ENCODE results near the gene GPR162. TPM values are rescaled to one million over a fixed set of nuclear protein-coding genes. Genes with fewer than 3 reads are reported as not detected.

GPR162 gene
- total RNA-seq, 1 experiment from 2014 or later = 2.3 TPM

DNA sequence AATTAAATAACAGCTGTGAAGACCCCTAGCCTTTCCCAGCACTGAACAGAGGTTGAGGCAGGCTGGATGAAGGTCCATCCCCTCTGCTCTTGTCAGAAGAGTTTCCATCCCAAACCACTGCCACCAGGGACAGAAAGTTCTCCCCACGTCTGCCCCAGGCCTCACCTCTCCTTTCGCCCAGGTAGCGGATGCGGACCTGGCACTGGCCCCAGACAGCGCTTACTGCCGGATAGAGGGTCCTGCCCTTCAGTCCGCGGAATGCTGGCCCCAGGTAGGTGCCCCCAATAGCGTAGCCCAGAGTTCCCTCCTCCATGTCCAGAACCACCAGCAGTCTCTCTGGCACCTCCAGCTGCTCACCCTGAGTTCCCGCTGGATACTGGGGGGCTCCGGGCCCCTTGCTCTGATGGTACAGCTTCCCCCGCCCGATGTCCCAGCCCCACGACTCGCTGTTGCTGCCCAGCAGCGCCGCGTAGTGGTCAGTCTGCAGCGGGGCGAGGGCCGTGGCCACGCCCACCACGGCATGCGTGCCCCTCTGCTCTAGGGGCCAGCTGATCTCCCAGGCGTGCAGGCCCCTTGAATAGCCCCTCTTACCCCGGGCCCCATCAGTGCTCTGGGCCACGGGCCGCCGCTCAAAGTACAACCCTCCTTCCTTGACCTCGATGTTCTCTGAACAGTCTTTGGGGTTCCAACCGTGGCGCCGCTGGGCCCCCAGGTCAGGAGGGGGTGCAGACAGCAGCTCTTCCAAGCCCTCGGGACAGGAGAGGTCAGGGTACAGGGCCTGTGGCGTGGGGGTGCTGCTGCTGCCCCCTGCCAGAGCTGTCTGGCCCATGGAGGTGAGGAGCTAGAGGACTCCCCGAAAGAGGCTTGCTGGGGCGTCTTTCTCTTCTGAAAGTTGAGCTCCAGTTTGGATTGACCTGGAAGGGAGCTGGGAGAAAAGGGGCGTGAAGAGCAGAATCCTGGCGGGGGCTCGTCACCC, 50.7 kb downstream of the GPR162 start:
- DNase-seq (ENCODE audit: low read depth, low spot score) (peak; percentile 49), ATAC-seq (peak; percentile 52)
- peak overlapping the region; percentile 86 for H3K9ac ChIP-seq (ENCODE audit: low read length)
- peak overlapping the region; percentile 96 for H3K27ac ChIP-seq (ENCODE audit: low read depth, low read length)
- ChIA-PET POLR2A (interaction anchor here (1.1 to 10.9 kb wide), 12 partner anchors 9 to 149 kb away, joined by 3 to 186 read pairs (median 8); partner anchors contain the start of genes C12orf57, CDCA3, COPS7A and RNU7-1), CTCF (interaction anchor here (0.6 to 4.1 kb wide), 29 partner anchors 9 to 317 kb away, joined by 3 to 30 read pairs (median 5); partner anchors contain the start of genes C12orf57, C1RL, C1S and CDCA3), RAD21 (ENCODE audit: low non-redundant PET in 1 of 2, low total read pairs in 2 of 2, uncharacterized antibody in 2 of 2, unreplicated experiment in 2 of 2) (interaction anchor here (0.9 to 1.3 kb wide), 4 partner anchors 19 to 53 kb away, joined by 3 to 5 read pairs (median 4); partner anchors contain the start of gene USP5 (in 1 of the 2))
- peaks cover 23 to 50% of the 10 kb centered on the region in 2 experiments for H3K4me1 ChIP-seq (ENCODE audit: control insufficient read depth in 1 of 2, insufficient read depth in 2 of 2, low read length in 2 of 2)
- H3K4me3 ChIP-seq (replicated peaks in 1 of 2; ENCODE audit: low read depth in 1 of 2, low read length in 2 of 2) = peak overlapping the region; percentile 73 to 92
- TF ChIP-seq CEBPB (IDR thresholded peaks at IDR 0.05; ENCODE audit: low read depth) = no peak
- TF ChIP-seq RAD21 (IDR thresholded peaks at IDR 0.05; ENCODE audit: low read depth) = no peak
- no peak for TF ChIP-seq SIN3A (IDR thresholded peaks at IDR 0.05; ENCODE audit: low read depth)
- peak; percentile 56 for TF ChIP-seq POLR2AphosphoS5 (IDR thresholded peaks at IDR 0.05; ENCODE audit: low read depth, low read length)
- TF ChIP-seq TCF7L2 (IDR thresholded peaks at IDR 0.05; ENCODE audit: borderline replicate concordance, extremely low read depth, insufficient read depth, insufficient read length) = peak; percentile 46
- TF ChIP-seq, protein P1, sequence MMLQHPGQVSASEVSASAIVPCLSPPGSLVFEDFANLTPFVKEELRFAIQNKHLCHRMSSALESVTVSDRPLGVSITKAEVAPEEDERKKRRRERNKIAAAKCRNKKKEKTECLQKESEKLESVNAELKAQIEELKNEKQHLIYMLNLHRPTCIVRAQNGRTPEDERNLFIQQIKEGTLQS (IDR thresholded peaks at IDR 0.05) = no peak
- peak in 2 of 3 experiments; percentile 87 to 96; a peak in 4 of 6 replicates for TF ChIP-seq CTCF (IDR thresholded peaks at IDR 0.05 in 2 of 3, conservative IDR thresholded peaks at IDR 0.05 in 1 of 3; ENCODE audit: borderline replicate concordance in 1 of 3, insufficient read depth in 1 of 3, low read depth in 2 of 3, low read length in 2 of 3)
- no peaks in the 10 kb centered on the region for H3K9me3 ChIP-seq (ENCODE audit: control insufficient read depth in 1 of 2, insufficient read depth in 1 of 2, low read depth in 1 of 2, low read length in 2 of 2)
- H3K4me2 ChIP-seq (ENCODE audit: low read length) = peak overlapping the region; percentile 92
- peaks cover 12% of the 10 kb centered on the region; the same call in 1 of the 2 replicates for H4K20me1 ChIP-seq (ENCODE audit: insufficient read depth)
- H3K36me3 ChIP-seq (ENCODE audit: control insufficient read depth in 1 of 2, insufficient read depth in 2 of 2, low read length in 2 of 2) = peaks cover 8 to 35% of the 10 kb centered on the region in 2 experiments; a peak in 3 of 4 replicates
- no peaks in the 10 kb centered on the region for H3K27me3 ChIP-seq (ENCODE audit: insufficient read depth, low read length)
- no peak overlapping the region for H2AFZ ChIP-seq (ENCODE audit: low read depth, low read length, poor library complexity, severe bottlenecking)
- TSS peak; percentile 82 for BruUV-seq (replicated peaks)
- intact Hi-C loops (cut with micrococcal nuclease) = loop anchor here (1.0 to 5.0 kb wide), 4 partner anchors 55 to 765 kb away; partner anchors contain the start of gene ATN1
- no peaks in the 10 kb centered on the region for H3K9me2 ChIP-seq (ENCODE audit: insufficient read depth)
- H3K79me2 ChIP-seq (ENCODE audit: insufficient read depth, low read length) = peaks cover 54% of the 10 kb centered on the region

All from HCT116 (cell line).